ENCODE measurements around the gene DNM1L.
"Not testable (repeated sequence)": the region's sequence is repeated elsewhere in the genome, so short reads cannot be mapped to it uniquely, and the experiment has no call there.

Gene DNM1L

DNA sequence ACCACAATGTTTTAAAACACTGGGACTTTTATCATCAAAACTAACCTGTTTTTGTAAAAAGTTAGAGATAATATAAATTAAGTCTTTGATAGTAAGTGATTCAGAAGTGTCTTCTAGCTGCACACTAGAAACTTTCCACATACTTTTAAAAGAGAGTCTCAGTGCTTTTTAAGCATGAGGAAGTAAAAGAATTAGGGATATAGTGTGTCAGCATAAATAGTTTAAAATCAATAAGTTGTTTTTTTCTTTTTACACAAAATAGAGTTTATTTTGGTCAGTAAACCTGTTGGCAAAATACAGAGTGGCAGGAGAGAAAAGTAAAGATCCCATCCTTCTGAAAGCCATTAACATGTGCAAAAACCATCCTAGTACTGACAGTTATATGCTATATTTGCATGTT lies 1.7 kb downstream of the DNM1L start:
- no peak overlapping the region; the same call in 1 of the 2 replicates for H3K4me3 ChIP-seq (ENCODE audit: low read length)
- TF ChIP-seq ZNF274 (IDR thresholded peaks at IDR 0.05; ENCODE audit: low read depth, low read length): no peak

DNA sequence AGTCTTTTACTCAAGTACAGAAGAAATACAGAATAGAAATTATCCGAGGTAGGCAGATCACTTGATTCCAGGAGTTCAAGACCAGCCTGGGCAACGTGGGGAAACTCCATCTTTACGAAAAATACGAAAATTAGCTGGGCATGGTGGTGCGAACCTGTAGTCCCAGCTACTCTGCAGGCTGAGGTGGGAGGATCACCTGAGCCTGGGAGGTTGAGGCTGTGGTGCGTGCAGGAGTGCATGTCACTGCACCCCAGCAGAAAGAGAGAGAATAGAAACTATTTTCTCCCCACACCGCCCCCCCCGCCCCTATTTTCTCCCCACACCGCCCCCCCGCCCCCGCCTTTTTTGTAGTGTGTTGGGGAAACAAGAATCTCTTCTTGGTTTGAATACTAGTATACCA lies 2.2 kb downstream of the DNM1L start:
- no peak overlapping the region for H3K4me3 ChIP-seq (ENCODE audit: low read length)
- no peak for TF ChIP-seq ZNF274 (IDR thresholded peaks at IDR 0.05; ENCODE audit: low read depth, low read length)

DNA sequence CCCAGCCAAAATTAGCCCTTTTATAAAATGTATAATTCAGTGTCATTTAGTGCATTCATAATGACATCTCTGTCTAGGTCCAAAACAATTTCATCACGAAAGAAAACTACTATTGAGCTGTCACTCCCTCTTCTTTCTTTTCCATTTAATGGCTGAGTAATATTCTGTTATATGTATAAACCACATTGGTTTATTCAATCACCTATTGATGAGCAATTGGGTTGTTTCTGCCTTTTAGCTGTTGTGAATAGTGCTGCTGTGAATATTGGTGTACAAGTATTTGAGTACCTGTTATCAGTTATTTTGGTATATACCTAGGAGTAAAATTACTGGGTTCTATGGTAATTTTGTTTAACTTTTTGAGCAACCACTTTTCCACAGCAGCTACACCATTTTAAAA lies 7.2 kb downstream of the DNM1L start:
- TF ChIP-seq ZNF274 (IDR thresholded peaks at IDR 0.05; ENCODE audit: low read depth, low read length): no peak
- H3K4me3 ChIP-seq (ENCODE audit: low read length): no peak overlapping the region

DNA sequence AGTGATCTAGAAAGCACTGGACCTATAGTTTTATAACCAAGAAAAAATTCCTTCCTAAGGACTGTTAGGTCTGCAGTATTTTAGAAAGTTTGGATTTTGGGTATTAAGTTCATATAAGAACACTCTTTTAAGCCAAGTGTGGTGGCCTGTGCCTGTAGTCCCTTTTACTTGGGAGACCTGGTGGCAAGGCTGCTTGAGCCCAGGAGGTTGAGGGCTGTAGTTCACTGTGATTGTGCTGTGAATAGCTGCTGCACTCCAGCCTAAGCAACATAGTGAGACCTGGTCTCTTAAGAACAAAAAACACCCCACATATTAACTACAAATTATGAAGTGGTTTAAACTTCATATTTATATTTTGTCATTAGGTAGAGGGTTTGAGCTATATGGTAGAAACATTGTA lies 9.7 kb downstream of the DNM1L start:
- TF ChIP-seq ZNF274 (IDR thresholded peaks at IDR 0.05; ENCODE audit: low read depth, low read length): no peak
- H3K4me3 ChIP-seq (ENCODE audit: low read length): no peak overlapping the region

DNA sequence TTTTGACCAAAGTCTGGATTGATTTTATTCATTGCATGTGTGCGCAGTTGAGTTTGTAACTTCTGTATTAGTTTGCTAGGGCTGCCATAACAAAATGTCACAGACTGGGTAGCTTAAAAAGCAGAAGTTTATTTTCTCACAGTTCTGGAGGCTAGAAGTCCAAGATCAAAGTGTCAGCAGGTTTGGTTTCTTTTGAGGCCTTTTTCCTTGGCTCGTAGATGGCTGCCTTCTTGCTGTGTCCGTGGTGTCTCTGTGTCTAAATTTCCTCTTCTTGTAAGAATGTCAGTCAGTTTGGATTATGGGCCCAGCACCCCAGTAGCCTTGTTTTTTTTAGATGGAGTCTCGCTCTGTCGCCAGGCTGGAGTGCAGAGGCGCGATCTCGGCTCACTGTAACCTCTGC lies 11.8 kb downstream of the DNM1L start:
- no peak overlapping the region for H3K4me3 ChIP-seq (ENCODE audit: low read length)
- TF ChIP-seq ZNF274 (IDR thresholded peaks at IDR 0.05; ENCODE audit: low read depth, low read length): no peak

DNA sequence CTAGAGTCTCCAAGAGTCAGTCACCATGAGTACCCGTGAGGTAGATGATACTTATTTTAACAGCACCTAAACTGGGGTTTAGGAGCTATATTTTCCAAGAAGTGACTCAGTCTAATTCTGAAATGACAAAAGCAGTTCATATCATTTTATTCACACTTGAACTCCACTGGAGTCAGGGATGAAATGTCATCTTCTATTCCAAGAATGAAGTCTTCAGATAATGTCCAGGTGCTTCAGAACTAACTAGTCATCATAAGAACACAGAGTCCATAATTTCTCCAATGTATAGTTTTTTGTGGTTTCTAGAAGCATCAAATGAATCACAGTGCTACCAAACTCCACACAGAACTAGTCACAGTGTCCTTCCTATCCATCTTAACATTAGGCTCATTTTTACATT lies 13.3 kb downstream of the DNM1L start:
- H3K4me3 ChIP-seq (ENCODE audit: low read length): no peak overlapping the region
- TF ChIP-seq ZNF274 (IDR thresholded peaks at IDR 0.05; ENCODE audit: low read depth, low read length): no peak

DNA sequence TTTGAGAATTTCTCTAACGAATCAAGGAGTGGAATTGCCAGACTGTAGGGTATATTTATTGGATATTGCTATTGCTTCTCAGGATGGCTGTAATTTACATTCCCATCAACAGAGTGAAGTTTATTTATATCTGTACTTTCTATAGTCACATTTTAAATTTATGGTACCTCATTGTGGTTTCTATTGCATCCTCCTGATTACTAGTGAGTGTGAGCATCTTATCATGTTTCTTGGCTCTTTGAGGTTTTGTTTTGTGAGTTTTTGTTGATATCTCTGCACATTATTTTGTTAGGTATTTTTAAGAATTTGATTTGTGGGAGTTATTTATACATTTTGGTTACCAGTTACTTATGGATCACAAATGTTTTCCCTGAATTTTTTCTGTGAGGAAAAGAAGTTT lies 13.9 kb downstream of the DNM1L start:
- no peak overlapping the region for H3K4me3 ChIP-seq (ENCODE audit: low read length)
- no peak for TF ChIP-seq ZNF274 (IDR thresholded peaks at IDR 0.05; ENCODE audit: low read depth, low read length)

DNA sequence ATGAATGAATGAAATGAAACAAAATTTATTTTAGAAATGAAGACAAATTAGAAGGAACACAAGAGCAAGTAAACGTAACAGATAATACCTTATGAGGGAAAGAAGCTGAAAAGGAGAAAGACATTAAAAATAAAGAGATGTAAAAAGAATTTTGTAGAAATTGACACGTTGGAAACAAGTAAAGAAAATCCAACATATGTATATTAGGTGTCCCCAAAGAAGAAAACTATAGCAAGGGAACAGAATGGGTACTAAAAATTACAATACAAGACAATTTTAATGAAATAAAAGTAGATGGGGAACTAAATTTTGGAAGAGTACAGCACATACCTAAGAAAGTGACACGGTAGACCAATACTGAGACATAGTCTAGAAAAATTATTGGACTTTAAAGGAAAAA lies 16.7 kb downstream of the DNM1L start:
- H3K4me3 ChIP-seq (ENCODE audit: low read length): no peak overlapping the region
- TF ChIP-seq ZNF274 (IDR thresholded peaks at IDR 0.05; ENCODE audit: low read depth, low read length): no peak

DNA sequence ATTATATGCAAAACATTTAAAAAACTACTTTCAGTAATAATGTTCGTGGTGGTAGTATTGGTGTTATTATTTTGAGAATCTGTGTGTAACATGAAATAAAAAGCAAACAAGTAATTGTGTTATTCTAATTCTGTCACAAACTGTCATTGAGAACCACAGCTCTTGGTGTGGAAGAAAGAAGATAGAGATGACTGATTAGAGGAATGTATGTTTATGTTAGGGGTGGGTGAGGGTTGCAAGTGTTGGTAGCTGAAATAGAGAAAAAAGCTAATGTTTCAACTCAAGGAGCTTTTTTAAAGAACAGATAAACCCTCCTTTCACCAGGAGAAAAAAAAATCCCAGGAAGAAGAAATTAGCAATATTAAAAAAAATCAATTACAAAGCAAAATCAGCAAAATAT lies 18.3 kb downstream of the DNM1L start:
- no peak overlapping the region for H3K4me3 ChIP-seq (ENCODE audit: low read length)

DNA sequence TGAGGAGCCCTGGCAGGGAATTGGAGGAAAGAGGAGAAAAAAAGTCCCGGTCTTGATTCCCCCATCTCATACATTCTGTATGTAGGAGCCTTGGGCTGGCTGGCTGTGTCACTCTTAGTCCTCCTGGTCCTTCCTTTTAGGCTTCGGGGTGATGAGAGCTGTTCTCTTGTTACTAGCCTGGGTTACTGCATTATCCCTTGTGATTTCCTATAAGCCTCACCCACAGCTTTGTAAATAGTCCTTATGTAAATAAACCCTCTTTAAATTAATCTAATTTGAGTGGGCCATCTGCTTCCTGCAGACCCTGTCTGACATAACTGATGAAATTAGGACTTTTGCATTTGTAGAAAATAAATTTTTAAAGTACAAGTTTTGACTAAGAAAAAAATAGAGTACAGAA lies 19.2 kb downstream of the DNM1L start:
- no peak for TF ChIP-seq ZNF274 (IDR thresholded peaks at IDR 0.05; ENCODE audit: low read depth, low read length)
- H3K4me3 ChIP-seq (ENCODE audit: low read length): no peak overlapping the region

More for the DNA sequence above, 18.3 kb downstream of the DNM1L start:
- no peak for TF ChIP-seq ZNF274 (IDR thresholded peaks at IDR 0.05; ENCODE audit: low read depth, low read length)

DNA sequence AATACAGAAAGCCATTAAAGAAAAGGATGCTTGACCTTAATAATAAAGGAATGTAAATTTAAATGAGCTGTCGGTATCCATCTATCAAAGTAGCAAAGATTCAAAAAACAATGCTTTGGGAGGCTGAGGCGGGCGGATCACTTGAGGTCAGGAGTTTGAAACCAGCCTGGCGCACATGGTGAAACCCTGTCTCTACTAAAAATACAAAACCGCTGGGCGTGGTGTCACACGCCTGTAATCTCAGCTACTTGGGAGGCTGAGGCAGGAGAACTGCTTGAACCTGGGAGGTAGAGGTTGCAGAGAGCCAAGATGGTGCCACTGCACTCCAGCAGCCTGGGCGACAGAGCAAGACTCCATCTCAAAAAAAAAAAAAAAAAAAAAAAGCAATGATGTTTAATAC lies 20.3 kb downstream of the DNM1L start:
- not testable (repeated sequence) for H3K4me3 ChIP-seq (ENCODE audit: low read length)

DNA sequence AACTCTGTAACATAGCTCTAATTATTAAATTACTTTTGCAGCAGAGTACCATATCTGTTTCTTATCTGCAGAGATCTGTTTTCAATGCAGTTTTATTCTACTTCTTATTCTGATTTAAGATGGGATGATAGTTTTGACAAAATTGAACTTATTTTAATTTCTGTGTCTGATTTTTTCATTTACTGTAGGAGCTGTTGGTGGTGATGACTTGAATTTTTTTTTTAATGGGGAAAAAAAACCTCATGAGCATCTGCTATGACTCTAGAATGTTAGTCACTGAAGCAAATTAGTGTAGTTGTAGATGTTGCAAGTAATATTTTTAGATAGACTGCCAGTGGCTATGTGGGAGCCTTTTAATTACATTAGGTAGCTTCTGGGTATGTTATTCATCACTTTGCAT lies 23.4 kb downstream of the DNM1L start:
- H3K4me3 ChIP-seq (ENCODE audit: low read length): no peak overlapping the region
- no peak for TF ChIP-seq ZNF274 (IDR thresholded peaks at IDR 0.05; ENCODE audit: low read depth, low read length)

DNA sequence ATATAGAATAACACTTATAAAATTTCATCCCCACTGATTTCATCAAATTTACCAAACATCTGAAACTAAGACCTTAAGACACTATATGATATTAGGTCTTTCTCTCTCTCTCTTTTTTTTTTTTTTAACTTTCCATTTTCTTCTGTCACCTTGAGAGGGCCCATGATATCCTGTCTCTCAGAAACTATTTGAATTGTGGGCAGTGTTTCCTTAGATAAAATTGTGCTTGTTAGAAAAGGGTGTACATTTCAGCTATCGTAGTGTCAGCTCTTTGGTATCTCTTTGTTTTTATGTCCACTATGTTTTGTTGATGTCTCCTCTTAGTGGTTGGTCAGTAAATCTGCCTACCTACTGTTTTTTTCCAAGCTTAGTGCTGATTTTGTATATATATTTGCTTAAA lies 23.8 kb downstream of the DNM1L start:
- no peak overlapping the region for H3K4me3 ChIP-seq (ENCODE audit: low read length)
- TF ChIP-seq ZNF274 (IDR thresholded peaks at IDR 0.05; ENCODE audit: low read depth, low read length): no peak

DNA sequence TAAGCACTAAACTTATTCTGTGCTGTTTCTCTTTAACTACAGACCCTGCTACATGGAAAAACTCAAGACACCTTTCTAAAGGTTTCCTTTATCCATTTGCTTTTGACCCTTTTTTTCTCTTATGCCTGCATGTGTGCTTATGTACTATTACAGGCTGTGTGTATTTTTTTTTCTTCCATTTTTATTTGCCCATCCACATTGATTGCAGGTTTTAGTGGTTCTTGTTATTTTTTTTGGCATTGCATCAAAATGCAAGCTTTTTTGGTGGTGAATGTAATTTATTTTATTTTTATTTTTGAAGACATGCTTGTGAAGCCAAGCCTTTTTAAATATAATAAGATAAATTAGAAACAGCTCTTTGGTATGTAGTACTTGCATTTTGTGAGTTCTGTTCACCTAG lies 26.7 kb downstream of the DNM1L start:
- TF ChIP-seq ZNF274 (IDR thresholded peaks at IDR 0.05; ENCODE audit: low read depth, low read length): no peak
- H3K4me3 ChIP-seq (ENCODE audit: low read length): no peak overlapping the region

DNA sequence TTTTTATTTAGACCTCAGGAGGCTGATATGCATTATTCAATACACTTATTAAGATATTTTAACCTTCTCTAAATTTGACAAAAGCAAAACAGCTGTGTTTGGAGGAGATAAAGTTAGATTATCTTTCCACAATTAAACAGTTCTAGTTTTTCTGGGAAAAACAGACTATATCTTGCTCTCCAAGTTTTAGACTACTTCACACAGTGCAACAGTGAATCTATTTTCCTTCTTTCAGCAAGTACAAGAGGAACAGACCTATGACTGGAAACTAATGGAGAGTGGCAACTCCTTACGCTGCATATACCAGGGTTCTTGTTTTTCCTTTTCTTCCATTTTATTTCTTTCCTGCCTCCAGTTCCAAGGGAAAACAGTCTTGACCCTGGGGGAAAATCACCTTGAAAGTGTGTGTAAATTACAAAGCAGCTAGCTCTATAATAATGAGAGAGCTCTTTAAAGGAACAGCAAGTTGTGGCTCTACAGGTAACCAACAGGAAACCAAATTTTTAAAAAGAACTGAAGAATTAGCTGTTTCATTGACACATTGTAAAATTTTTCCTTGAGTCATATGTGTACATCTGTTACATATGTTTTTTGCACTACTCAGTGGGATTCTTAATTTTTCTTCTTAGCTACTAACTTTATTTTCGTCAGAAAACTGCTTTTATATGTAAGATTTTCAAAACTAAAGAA lies 27.4 kb downstream of the DNM1L start:
- no peak for TF ChIP-seq ZNF274 (IDR thresholded peaks at IDR 0.05; ENCODE audit: low read depth, low read length)
- no peak overlapping the region for H3K4me3 ChIP-seq (ENCODE audit: low read length)

DNA sequence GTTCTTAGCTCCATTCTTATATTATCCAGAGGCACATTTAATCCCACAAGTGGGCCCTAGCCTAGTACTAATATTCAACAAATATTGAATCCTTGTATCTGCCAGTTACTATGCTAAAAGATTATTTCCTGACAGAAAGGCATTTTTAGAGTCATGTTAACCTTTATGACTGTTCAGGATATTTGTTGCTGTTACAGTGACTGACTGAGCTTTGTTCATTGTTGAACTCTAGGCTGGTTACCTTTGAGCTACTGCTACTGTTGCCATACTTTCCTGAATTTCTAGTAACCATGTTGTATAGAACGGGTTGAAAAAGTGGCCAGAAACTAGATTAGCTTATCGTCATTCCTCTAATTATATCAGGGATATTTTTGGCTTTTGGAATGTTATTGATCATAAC lies 29.8 kb downstream of the DNM1L start:
- no peak for TF ChIP-seq ZNF274 (IDR thresholded peaks at IDR 0.05; ENCODE audit: low read depth, low read length)
- no peak overlapping the region for H3K4me3 ChIP-seq (ENCODE audit: low read length)
